MM.1S (cell line): Measurements from ENCODE around the gene PLA1A.

Experiments used
- CTCF ChIP-seq: fragments of 300-600 bp; sonication (generic); IDR thresholded peaks from 2 replicates; pipeline ENCODE4 v1.5.1; 2016; ENCODE audit warnings: antibody characterized with exemption, low read length, mixed read lengths
- EZH2phosphoT487 ChIP-seq: fragments of 300-600 bp; sonication (generic); IDR thresholded peaks from 2 replicates; pipeline ENCODE4 v1.6.1; 2018; ENCODE audit warnings: antibody characterized with exemption, low read length

- TF ChIP-seq EZH2phosphoT487 (no peak), CTCF (no peak)
These were observed 48.1 kb downstream of the PLA1A start for GRCh38 chr3:119645813-119646212.
